Measurements from ENCODE around the gene S1PR5.

Gene S1PR5

GRCh38 chr19:10467104-10467706 lies 50.0 kb downstream of the S1PR5 start:
- DNase-seq (ENCODE audit: low read depth) = no peak

- no peak for DNase-seq (ENCODE audit: low read depth)
Observed at GRCh38 chr19:10464456-10464855, 52.8 kb downstream of the S1PR5 start.

All from stimulated activated CD8-positive, alpha-beta memory T cell treated with anti-CD3 and anti-CD28 coated beads, Interleukin-15, amount 100 ng/mL, for 24 hours (primary cell).